HCT116 (cell line): Measurements from ENCODE around the gene LLCFC1. TPM values are rescaled to one million over a fixed set of nuclear protein-coding genes. Genes with fewer than 3 reads are reported as not detected.

ENCODE experiments used
- ATAC-seq: fragments of 200-7000 bp; cut with Tn5 transposase; 2 replicates; pipeline ENCODE4 v1.9.1; 2020; ENCODE audit warnings: mild to moderate bottlenecking, moderate library complexity
- BruUV-seq: library from RNA; stranded (reverse); fragments of 400-500 nt; replicated peaks from 2 replicates; lab custom pipeline; 2021; lab: Mats Ljungman, UMichigan
- CTCF ChIA-PET: fragments of 300-600 bp; sonication (Branson Sonifier 250); formaldehyde crosslinking; loops from one replicate; lab custom pipeline; 2021; ENCODE audit warnings: antibody characterized with exemption; lab: Charles Lee
- POLR2A ChIA-PET: fragments of 300-600, 350-600 bp; sonication (Branson Sonifier 250); formaldehyde crosslinking; loops from one replicate; lab custom pipeline; 2021; ENCODE audit warnings: antibody characterized with exemption; lab: Charles Lee
- RAD21 ChIA-PET, 2 experiments: fragments of 300-600 bp; sonication (Branson Sonifier 250); formaldehyde crosslinking; loops; one replicate each; lab custom pipeline; 2023; ENCODE audit warnings: low total read pairs in 2 of 2; ENCODE audit not compliant: uncharacterized antibody in 2 of 2, unreplicated experiment in 2 of 2, low non-redundant PET in 1 of 2; lab: Charles Lee
- DNase-seq: peaks from one replicate; pipeline ENCODE4 v3.0.0-alpha.2; 2010; ENCODE audit warnings: low read depth, low spot score
- H2AFZ ChIP-seq: fragments of 200-600 bp; shearing (Covaris generic), sonication (generic); 2 replicates; pipeline ENCODE4 v1.6.1; 2017; ENCODE audit warnings: low read depth, mixed run types, mixed read lengths, antibody characterized with exemption, low read length; ENCODE audit not compliant: poor library complexity, severe bottlenecking
- H3K27ac ChIP-seq: 2 replicates; pipeline ENCODE4 v1.5.1; 2012; ENCODE audit warnings: low read depth, low read length
- H3K27me3 ChIP-seq: fragments of 200-600 bp; sonication (generic); 2 replicates; pipeline ENCODE4 v1.6.1; 2016; ENCODE audit warnings: mixed run types, low read length, mixed read lengths; ENCODE audit not compliant: insufficient read depth
- H3K36me3 ChIP-seq, 2 experiments: fragments of 200-500 bp in 1 of 2; fragments of 200-600 bp in 1 of 2; sonication (Bioruptor generic) in 1 of 2; sonication (generic) in 1 of 2; 2 replicates each; pipeline versions ENCODE4 v1.5.1 to v1.6.1; 2014 to 2016; ENCODE audit warnings: low read length in 2 of 2, inconsistent platforms in 1 of 2, mixed read lengths in 1 of 2, mixed run types in 1 of 2; ENCODE audit not compliant: insufficient read depth in 2 of 2, control insufficient read depth in 1 of 2
- H3K4me1 ChIP-seq, 2 experiments: fragments of 200-600 bp in 1 of 2; sonication (generic) in 1 of 2; 2 replicates each; pipeline versions ENCODE4 v1.5.1 to v1.6.1; 2012 to 2017; ENCODE audit warnings: low read length in 2 of 2, inconsistent platforms in 1 of 2, mild to moderate bottlenecking in 1 of 2, mixed read lengths in 1 of 2, mixed run types in 1 of 2, moderate library complexity in 1 of 2; ENCODE audit not compliant: insufficient read depth in 2 of 2, control insufficient read depth in 1 of 2
- H3K4me2 ChIP-seq: fragments of 200-600 bp; sonication (generic); 2 replicates; pipeline ENCODE4 v1.6.1; 2017; ENCODE audit warnings: mixed run types, low read length, mixed read lengths
- H3K4me3 ChIP-seq, 2 experiments: fragments of 200-600 bp in 1 of 2; sonication (generic) in 1 of 2; replicated peaks in 1 of 2; 2 replicates each; pipeline ENCODE4 v1.5.1; 2011 to 2016; ENCODE audit warnings: low read length in 2 of 2, control low read depth in 1 of 2, low read depth in 1 of 2, mild to moderate bottlenecking in 1 of 2, mixed read lengths in 1 of 2, mixed run types in 1 of 2
- H3K79me2 ChIP-seq: fragments of 200-600 bp; sonication (generic); 2 replicates; pipeline ENCODE4 v1.6.1; 2017; ENCODE audit warnings: mild to moderate bottlenecking, mixed run types, low read length, moderate library complexity, mixed read lengths; ENCODE audit not compliant: insufficient read depth
- H3K9ac ChIP-seq: fragments of 200-600 bp; sonication (generic); 2 replicates; pipeline ENCODE4 v1.6.1; 2016; ENCODE audit warnings: low read length, mixed read lengths
- H3K9me2 ChIP-seq: fragments of 200-600 bp; sonication (generic), shearing (Covaris generic); 2 replicates; pipeline ENCODE4 v1.6.1; 2017; ENCODE audit warnings: mixed run types, mild to moderate bottlenecking, moderate library complexity; ENCODE audit not compliant: insufficient read depth
- H3K9me3 ChIP-seq, 2 experiments: fragments of 200-500 bp in 1 of 2; fragments of 200-600 bp in 1 of 2; sonication (Bioruptor generic) in 1 of 2; sonication (generic) in 1 of 2; 2 replicates each; pipeline ENCODE4 v1.6.1; 2014 to 2017; ENCODE audit warnings: low read length in 2 of 2, mixed read lengths in 2 of 2, inconsistent platforms in 1 of 2, low read depth in 1 of 2, mild to moderate bottlenecking in 1 of 2, mixed run types in 1 of 2, moderate library complexity in 1 of 2; ENCODE audit not compliant: control insufficient read depth in 1 of 2, insufficient read depth in 1 of 2
- H4K20me1 ChIP-seq: fragments of 200-600 bp; sonication (generic), shearing (Covaris generic); 2 replicates; pipeline ENCODE4 v1.6.1; 2017; ENCODE audit warnings: mixed run types, mild to moderate bottlenecking, moderate library complexity; ENCODE audit not compliant: insufficient read depth
- CEBPB ChIP-seq: IDR thresholded peaks from 2 replicates; pipeline ENCODE4 v1.6.1; 2012; ENCODE audit warnings: low read depth
- CTCF ChIP-seq, 3 experiments: fragments of 200-600 bp in 1 of 3; sonication (generic) in 1 of 3; IDR thresholded peaks in 2 of 3; conservative IDR thresholded peaks in 1 of 3; 2 replicates each; pipeline ENCODE4 v1.5.1; 2012 to 2017; ENCODE audit warnings: low read depth in 2 of 3, low read length in 2 of 3, antibody characterized with exemption in 1 of 3, borderline replicate concordance in 1 of 3, control low read depth in 1 of 3, mild to moderate bottlenecking in 1 of 3, mixed read lengths in 1 of 3, mixed run types in 1 of 3, moderate library complexity in 1 of 3; ENCODE audit not compliant: insufficient read depth in 1 of 3
- ELF1 ChIP-seq: IDR thresholded peaks from 2 replicates; pipeline ENCODE4 v1.6.1; 2012; ENCODE audit warnings: low read depth, borderline replicate concordance
- FOSL1 ChIP-seq: IDR thresholded peaks from 2 replicates; pipeline ENCODE4 v1.6.1; 2012; ENCODE audit warnings: low read depth
- MAX ChIP-seq: IDR thresholded peaks from 2 replicates; pipeline ENCODE4 v1.6.1; 2012
- POLR2A ChIP-seq: IDR thresholded peaks from 2 replicates; pipeline ENCODE4 v1.7.0; 2011; ENCODE audit warnings: borderline replicate concordance; ENCODE audit not compliant: insufficient read depth, insufficient read length; ENCODE audit errors: extremely low read depth
- RAD21 ChIP-seq: IDR thresholded peaks from 2 replicates; pipeline ENCODE4 v1.6.1; 2012; ENCODE audit warnings: low read depth, mild to moderate bottlenecking
- SP1 ChIP-seq: IDR thresholded peaks from 2 replicates; pipeline ENCODE4 v1.6.1; 2012; ENCODE audit warnings: low read depth
- TCF7L2 ChIP-seq: IDR thresholded peaks from 2 replicates; pipeline ENCODE4 v1.7.0; 2011; ENCODE audit warnings: borderline replicate concordance, inconsistent platforms; ENCODE audit not compliant: insufficient read depth, insufficient read length; ENCODE audit errors: extremely low read depth
- intact Hi-C: fragments of 100-400 bp; cut with micrococcal nuclease; formaldehyde crosslinking; loops from 2 replicates; pipeline ENCODE4 v1.10.0; 2022
- total RNA-seq: library from RNA; stranded (reverse); gene quantifications from one replicate; pipeline ENCODE4 v1.2.1, GENCODE V29; 2021; ENCODE audit not compliant: unreplicated experiment

LLCFC1 gene
- total RNA-seq, 1 experiment from 2014 or later = not detected

- H2AFZ ChIP-seq = no peak overlapping the region
- H3K27me3 ChIP-seq = peaks cover 5% of the 10 kb centered on the region; the same call in 1 of the 2 replicates
- no peaks in the 10 kb centered on the region for H3K4me1 ChIP-seq
- no peaks in the 10 kb centered on the region for H4K20me1 ChIP-seq
- peak; percentile 79 for ATAC-seq
- H3K36me3 ChIP-seq = no peaks in the 10 kb centered on the region
- TF ChIP-seq MAX (peak; percentile 60), CTCF (IDR thresholded peaks at IDR 0.05 in 2 of 3, conservative IDR thresholded peaks at IDR 0.05 in 1 of 3; ENCODE audit: borderline replicate concordance in 1 of 3, insufficient read depth in 1 of 3, low read depth in 2 of 3, low read length in 2 of 3) (peak; percentile 21 to 50 (median 50); a peak in 4 of 6 replicates), ELF1 (no peak), CEBPB (no peak)
- POLR2A ChIA-PET = interaction anchor here (1.6 kb wide), 1 partner anchor 16 kb away, joined by 3 read pairs; no protein-coding TSS in a partner anchor
- no peak overlapping the region for H3K27ac ChIP-seq
- no peaks in the 10 kb centered on the region for H3K79me2 ChIP-seq
- H3K4me2 ChIP-seq = no peak overlapping the region
- intact Hi-C loops = no loop called here
- no TSS peak for BruUV-seq
- H3K4me3 ChIP-seq = no peak overlapping the region
- no peak overlapping the region for H3K9ac ChIP-seq
- CTCF ChIA-PET = interaction anchor here (0.6 to 1.9 kb wide), 5 partner anchors 9 to 77 kb away, joined by 3 to 11 read pairs (median 4); no protein-coding TSS in a partner anchor
- H3K9me3 ChIP-seq = no peaks in the 10 kb centered on the region
- no peaks in the 10 kb centered on the region for H3K9me2 ChIP-seq
- DNase-seq = no peak
- RAD21 ChIA-PET = no interaction called here
Observed at GRCh38 chr7:142925413-142925812, 13.9 kb upstream of the LLCFC1 start.

- no TSS peak for BruUV-seq
Observed at GRCh38 chr7:142927085-142927745, 12.1 kb upstream of the LLCFC1 start.

More at GRCh38 chr7:142927085-142927745, 12.1 kb upstream of the LLCFC1 start:
- TF ChIP-seq FOSL1 (no peak), TCF7L2 (no peak), CEBPB (no peak), CTCF (IDR thresholded peaks at IDR 0.05 in 2 of 3, conservative IDR thresholded peaks at IDR 0.05 in 1 of 3; ENCODE audit: borderline replicate concordance in 1 of 3, insufficient read depth in 1 of 3, low read depth in 2 of 3, low read length in 2 of 3) (no peak), RAD21 (no peak), ELF1 (no peak), POLR2A (no peak), SP1 (no peak)
- Histone ChIP-seq H3K9me3 (no peaks in the 10 kb centered on the region), H3K27me3 (peaks cover 5% of the 10 kb centered on the region; the same call in 1 of the 2 replicates), H2AFZ (no peak overlapping the region), H3K36me3 (no peaks in the 10 kb centered on the region), H3K4me3 (no peak overlapping the region), H3K9ac (no peak overlapping the region), H3K27ac (no peak overlapping the region), H3K4me1 (no peaks in the 10 kb centered on the region), H3K9me2 (no peaks in the 10 kb centered on the region), H3K79me2 (no peaks in the 10 kb centered on the region), H3K4me2 (no peak overlapping the region), H4K20me1 (no peaks in the 10 kb centered on the region)
- ATAC-seq (no peak), DNase-seq (no peak)
- RAD21 ChIA-PET = no interaction called here
- POLR2A ChIA-PET = interaction anchor here (1.6 kb wide), 1 partner anchor 18 kb away, joined by 3 read pairs; no protein-coding TSS in a partner anchor
- CTCF ChIA-PET = no interaction called here
- intact Hi-C loops = no loop called here
